Measurements from ENCODE around the gene OR51G2.

GRCh38 chr11:4881860-4882500 lies 37.2 kb downstream of the OR51G2 start, which contains the start of gene OR51T1:
- TF ChIP-seq, protein P1, sequence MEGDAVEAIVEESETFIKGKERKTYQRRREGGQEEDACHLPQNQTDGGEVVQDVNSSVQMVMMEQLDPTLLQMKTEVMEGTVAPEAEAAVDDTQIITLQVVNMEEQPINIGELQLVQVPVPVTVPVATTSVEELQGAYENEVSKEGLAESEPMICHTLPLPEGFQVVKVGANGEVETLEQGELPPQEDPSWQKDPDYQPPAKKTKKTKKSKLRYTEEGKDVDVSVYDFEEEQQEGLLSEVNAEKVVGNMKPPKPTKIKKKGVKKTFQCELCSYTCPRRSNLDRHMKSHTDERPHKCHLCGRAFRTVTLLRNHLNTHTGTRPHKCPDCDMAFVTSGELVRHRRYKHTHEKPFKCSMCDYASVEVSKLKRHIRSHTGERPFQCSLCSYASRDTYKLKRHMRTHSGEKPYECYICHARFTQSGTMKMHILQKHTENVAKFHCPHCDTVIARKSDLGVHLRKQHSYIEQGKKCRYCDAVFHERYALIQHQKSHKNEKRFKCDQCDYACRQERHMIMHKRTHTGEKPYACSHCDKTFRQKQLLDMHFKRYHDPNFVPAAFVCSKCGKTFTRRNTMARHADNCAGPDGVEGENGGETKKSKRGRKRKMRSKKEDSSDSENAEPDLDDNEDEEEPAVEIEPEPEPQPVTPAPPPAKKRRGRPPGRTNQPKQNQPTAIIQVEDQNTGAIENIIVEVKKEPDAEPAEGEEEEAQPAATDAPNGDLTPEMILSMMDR (IDR thresholded peaks at IDR 0.05), result no peak
- TF ChIP-seq POLR2A (IDR thresholded peaks at IDR 0.05; ENCODE audit: low read depth) (no peak), POLR2AphosphoS5 (IDR thresholded peaks at IDR 0.05) (no peak), EP300 (IDR thresholded peaks at IDR 0.05) (no peak)

Data from esophagus muscularis mucosa (tissue), 4 donors.